GM18511 (cell line): Measurements from ENCODE around the gene WNT11.
A peak's percentile ranks its signal among the peaks of the same experiment; 100 is the strongest.

Experiments used
- ATAC-seq: cut with Tn5 transposase; IDR thresholded peaks from one replicate; pipeline ENCODE4 v1.9.1; 2021; ENCODE audit warnings: mild to moderate bottlenecking, moderate library complexity; ENCODE audit not compliant: unreplicated experiment

WNT11 gene

DNA sequence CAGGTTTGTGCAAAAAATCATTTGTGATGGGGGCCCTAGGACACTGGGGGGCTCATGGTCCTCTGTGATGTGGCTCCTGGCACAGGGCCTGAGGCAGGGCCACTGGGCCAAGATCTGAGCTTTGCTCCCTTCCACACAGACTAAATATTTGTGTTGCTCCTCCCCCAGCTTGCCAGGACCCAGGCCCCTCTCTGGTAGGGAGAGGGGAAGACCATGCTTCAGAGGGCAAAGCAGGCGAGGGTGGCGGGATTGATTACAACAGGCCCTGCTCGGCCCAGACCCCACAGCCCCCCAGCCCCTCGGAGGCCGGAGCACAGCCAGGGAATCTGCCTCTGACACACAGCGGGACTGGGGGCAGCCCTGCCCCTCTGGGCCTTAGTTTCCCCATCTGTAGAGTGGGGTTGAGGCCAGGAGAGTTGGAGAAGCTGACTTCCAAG is 29.0 kb downstream of the WNT11 start:
- no peak for ATAC-seq

DNA sequence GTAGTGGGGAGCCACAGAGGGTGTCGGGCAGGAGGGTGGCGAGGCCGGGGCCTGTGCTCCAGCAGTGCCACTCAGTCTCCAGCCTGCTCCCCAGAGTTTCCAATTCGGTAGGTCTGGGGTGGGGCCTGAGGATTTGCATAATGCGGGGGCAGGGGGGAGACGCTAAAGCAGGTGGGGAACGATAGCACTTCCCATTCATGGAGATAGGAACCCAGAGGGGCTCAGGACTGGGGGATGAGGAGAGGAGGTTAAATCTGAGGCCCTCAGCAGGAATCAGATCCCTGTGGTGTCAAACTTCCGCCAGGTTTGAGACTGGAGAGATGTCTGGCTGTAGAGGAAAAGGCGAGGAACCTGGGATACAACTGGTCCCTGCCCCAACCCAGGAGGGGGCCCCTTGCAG is 29.8 kb downstream of the WNT11 start:
- no peak for ATAC-seq

DNA sequence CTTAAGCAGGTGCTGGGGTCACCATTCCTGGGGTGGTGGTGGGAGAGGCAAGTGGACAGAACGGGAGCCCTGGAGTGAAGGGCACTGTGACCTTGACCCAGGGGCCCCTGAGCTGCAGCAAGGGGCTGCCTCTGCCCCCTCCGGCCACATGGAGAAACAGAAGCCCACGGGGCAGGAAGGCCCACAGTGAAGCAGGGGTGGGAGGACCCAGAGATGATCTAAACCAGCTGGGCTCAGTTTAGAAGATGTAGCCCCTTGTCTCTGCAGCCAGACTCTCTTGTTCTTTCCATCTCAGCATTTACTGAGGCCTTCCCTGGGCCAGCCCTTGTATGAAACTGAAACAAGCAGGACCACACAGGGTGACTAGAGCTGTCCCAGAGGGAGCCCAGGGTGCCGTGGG is 30.5 kb downstream of the WNT11 start:
- ATAC-seq, result no peak

DNA sequence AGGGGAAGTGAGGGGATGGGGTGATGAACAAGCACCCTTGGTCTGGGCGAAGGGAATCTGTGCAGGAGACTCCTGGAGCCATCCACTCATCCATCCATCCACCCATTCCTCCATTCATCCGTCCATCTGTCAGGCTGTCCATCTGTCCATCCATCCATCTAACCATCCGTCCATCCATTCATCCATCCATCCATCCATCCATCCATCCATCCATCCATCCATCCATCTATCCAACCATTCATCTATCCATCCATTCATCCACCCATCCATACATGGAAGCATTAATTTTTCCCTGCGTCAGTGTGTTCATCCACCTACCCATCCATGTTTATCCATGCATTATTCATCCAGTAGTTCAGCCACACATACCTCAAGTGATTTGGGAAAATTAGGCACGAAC is 32.0 kb downstream of the WNT11 start:
- no peak for ATAC-seq

DNA sequence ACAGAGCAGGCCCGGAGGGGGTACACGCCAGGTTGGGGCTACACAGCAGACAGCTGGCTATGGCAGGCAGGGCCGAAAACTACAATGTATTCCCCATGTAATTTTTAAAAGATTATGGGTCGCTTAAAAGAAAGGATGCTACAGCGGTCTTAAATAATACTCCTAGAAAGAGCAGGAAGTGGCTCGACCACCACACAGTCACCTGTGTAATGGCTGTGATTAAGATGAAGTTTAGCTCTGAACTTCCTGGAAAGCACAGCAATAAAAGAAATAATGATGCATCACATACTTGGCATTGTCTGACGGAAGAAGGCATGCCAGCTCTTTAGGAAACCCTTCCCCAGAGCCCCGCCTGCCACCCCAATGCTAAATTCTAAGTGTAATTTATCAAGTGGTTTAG is 32.6 kb downstream of the WNT11 start:
- no peak for ATAC-seq

DNA sequence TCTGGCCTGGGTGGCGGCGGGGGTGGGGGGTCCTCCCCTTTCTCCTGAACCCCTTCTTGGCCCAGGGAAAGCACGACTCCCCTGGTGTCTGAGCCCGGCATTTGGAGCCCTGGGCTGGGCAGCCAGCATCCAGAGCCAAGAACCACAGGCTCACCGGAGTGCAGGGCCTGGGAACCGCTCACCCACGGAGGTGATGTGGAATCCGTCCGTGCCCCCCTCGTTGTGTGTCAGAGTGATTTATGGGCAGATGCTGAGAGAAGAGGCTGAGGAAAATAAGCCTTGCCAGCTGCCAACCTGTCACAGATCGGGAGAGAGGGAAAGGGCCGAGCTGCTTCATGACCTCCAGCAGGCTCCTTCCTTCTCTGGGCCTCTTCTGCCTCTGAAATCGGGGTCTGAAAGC is 33.7 kb downstream of the WNT11 start:
- no peak for ATAC-seq

DNA sequence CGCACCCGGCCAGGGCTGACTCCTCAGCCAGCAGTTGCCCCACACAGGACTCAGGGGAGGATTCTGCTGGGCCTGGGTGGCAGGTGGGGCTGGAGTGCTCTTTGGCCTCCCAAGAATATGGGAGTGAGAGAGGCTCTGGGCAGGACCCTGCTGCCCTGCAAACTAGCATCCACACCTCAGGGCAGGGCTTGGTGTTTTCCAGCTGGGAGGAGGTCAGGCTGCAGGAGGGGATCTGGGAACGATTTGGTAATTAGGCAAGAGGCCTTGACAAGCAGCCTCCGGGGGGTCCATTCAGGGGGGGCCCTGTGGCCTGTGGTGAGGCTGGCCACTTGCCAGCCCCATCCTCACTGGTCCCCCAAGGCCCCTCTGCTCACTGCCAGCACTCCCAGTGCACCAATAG is 35.8 kb downstream of the WNT11 start:
- ATAC-seq, result no peak

DNA sequence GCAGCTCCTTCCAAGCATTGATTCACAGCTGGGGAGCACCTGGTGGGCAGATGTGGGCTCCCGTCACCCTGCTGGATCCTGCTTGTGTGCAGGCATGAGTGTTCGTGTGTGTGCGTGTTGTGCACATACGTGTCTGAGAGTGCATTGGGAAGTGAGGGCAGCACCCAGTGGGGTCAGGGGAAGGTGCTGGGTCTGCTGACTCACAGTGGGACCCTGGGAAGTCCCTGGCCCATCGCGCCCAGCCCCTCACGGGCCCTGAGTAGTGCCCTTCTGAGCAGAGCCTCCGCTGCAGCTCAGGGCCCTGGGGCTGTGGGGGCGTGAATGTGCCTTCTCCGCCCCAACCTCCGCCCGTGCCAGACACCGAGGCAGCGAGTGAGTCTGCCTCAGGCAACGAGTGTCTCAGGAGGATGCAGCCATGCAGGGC is 36.8 kb downstream of the WNT11 start:
- ATAC-seq, result peak; percentile 53

DNA sequence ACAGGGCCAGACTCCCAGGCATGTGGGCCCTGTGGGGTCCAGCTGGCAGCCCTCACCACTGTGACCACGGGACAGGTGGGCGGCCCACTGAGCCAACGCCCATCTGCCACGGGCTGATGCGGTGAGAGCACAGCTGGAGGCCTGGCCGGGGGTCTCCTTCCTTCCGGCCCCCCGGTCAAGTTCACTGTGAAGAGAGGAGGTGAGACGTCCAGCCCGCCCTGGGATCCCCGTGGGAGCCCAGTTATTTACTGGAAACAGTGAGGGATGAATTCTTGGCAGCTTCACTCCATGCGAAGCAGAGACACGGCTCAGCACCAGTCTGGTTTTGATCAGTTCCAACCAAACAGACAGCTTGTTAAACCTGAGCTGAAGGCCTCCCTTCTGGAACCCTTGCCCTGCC is 38.7 kb downstream of the WNT11 start:
- no peak for ATAC-seq

DNA sequence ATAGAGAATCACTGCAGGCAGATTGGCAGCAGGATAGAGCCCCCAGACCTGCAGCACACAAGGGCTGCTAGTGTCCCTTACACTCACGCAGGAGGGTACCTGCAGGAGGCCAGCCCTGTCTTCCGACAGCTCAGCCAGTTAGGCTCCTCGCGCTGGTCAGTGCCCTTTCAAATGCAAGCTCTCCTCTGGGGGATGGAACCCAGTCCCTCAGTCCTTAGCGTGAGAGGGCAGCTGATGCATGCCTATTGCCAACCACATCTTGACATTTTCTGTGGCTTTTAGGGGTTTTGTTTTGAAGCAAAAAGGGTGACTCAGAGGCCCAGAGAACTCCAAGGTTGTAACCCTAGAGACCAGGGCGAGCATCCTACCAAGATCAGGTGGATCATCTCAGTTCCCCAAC is 40.0 kb downstream of the WNT11 start:
- peak; percentile 73 for ATAC-seq

DNA sequence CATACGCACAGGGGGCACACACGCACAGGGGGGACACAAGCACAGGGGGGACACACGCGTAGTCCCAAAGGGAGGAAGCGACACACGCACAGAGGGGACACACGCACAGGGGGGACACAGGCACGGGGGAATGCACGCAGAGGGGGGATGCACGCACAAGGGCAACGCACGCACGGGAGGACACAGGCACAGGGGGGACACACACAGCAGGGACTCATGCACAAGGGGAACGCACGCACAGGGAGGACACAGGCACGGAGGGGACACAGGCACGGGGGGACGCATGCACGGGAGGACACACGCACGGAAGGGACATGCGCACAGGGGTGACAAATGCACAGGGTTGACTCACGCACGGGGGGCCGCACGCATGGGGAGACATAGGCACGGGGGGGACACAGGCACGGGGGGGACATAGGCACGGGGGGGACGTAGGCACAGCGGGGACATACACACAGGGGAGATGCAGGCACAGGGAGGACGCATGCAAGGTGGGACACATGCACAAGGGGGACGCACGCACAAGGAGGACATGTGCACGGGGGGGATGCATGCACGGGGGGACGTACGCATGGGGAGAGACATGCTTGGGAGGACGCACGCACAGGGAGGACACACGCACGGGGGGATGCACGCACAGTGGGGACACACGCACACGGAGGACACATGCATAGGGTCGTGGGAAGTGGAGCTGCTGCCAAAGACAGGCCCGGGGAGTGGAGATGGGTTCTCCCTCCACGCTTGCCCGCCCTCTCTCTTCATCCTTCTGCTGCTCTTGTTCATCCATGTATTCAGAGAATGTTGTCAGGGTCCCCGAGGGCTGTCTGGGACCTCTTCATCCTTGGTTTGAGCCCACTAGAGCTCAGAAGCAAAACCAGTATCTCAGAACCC is 41.2 kb downstream of the WNT11 start:
- ATAC-seq, result no peak

DNA sequence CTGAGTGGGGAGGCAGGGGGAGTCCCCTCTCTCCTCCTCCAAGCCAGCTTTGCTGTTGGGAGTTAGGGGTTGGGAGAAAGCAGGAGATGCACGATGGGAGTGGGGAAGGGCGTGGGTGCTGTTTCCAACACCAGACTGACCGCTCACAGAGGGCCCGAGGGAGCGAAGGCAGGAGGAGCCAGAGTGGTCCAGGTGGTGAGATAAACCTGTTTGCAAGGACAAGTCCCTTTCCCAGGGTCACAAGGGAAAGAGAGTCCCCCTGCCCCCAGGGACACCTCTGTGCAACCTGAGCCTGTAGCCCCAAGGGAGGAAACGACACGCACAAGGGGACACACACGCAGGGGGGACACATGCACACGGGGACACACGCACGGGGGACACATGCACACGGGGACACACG is 42.2 kb downstream of the WNT11 start:
- ATAC-seq, result no peak

DNA sequence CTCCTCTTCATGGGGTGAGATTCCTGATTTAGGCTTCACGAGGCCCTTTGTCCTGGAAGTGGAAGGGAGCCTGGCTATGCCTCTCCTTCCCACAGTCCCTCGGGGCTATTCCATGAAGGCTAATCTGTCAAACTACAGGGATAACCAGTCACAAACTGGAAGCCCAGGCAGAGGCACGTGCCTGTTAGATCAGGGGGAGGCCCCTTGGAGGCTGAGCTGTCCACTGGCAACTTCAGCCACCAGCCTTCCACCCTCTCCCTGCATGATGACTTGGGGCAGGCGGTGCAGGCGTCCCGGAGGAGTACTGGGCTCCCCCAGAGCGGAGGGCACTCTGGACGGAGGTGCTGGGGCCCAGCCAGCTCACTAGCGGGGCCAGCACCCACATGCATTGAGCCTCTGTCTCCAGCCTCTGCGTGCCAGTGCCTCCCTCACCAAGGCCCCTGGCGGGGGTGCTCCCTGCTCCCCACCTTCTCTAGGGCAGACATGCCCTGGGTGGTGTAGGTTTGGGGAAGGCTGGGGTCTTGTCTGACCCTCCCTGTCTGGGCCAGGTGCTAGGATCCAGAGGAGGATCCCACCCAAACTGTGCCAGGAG is 42.9 kb downstream of the WNT11 start:
- ATAC-seq, result no peak

DNA sequence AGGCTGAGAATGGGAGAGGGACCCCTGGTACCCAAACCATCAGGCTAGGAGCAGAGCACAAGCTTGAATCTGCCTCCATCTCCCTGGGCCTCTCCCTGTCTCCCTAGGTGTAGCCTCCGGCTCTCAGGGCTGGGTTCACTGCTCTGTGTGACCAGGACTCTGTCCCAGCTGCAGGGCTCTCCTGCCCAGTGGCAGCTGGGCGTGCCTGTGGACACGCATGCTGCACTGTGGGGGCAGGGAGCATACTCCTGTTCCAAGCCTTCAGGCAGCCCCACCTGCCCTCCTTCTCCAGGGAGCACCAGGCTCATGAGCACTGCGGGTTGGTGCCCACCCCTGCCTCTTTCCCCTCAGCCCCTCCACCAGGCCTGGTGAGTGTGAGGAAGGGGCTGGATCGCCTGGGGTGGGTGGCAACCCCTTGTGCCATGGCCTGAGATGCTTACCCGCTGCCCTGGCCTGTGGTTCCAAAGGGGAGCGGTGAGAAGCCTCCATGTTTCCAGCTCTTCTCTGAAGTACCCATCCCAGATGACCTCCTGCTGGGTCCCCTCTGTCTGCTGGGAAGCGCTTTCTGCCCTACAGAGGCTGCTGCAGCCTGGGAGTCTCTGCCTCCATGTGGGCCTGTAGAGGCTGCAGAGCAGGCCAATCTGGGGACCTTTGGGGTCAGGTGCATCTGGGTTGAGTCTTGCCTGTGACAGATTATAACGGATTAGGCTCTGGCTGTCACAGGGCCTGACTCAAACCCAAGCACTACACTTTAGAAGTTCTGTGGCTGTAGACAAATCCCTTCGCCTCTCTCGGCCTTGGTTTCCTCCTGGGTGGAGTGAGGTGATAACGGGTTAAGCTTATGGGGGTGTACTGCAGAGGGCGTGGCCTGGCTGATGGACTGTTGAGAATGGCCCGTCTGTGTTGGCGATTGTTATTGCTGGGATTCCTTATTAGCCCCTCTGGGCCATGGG is 43.7 kb downstream of the WNT11 start:
- no peak for ATAC-seq

DNA sequence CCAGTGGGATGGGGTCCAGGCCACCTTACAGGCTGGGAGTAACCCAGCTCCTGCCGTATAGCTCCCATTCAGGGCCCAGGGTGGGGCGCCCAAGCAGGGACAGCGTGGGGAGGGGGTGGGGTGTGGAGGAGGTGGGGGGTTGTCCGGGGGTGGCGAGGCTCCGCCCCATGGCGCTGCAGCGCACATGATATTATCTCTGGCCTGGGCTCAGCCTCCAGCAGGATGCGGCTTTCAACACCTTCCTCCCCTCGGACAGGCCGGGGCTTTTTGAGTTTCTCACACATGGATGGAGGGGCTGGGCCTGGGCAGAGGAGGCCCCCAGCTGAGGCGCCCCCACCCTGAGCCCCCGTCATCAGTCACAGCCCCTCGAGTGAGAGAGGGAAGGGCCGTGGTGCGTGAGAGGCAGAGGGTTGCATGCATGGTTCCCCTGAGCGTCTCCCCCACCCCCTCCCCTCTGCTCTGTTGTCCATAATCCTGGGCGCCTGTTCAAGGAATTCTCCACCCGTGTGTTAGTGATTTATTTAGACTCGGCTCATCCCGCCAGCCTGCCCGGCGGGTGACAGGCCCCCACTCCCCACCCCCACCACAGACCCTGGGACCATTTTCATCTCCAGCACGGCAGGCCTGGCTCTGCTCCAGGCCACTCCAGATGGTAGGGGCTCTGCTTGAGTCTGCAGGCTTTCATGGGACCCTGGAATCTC is 44.9 kb downstream of the WNT11 start:
- peak; percentile 70 for ATAC-seq

DNA sequence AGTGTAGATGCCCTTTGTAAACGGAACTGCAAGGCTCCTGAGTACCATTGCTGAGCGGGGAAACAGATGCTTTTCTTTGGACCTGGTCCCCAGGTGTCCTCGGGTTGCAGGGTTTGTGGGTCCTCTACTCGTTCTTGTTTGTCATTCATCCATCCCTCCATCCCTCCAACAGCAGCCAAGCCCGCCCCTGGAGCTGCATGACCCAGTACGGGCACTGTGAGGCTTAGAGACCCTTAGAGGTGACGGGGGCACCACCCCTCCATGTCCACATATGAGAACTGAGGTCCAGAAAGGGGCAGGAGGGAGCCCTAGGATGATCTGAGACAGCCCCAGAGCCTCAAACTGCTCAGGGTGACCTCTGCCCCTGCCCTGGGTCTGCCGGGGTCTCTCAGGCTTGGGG is 45.4 kb downstream of the WNT11 start:
- ATAC-seq, result peak; percentile 7

DNA sequence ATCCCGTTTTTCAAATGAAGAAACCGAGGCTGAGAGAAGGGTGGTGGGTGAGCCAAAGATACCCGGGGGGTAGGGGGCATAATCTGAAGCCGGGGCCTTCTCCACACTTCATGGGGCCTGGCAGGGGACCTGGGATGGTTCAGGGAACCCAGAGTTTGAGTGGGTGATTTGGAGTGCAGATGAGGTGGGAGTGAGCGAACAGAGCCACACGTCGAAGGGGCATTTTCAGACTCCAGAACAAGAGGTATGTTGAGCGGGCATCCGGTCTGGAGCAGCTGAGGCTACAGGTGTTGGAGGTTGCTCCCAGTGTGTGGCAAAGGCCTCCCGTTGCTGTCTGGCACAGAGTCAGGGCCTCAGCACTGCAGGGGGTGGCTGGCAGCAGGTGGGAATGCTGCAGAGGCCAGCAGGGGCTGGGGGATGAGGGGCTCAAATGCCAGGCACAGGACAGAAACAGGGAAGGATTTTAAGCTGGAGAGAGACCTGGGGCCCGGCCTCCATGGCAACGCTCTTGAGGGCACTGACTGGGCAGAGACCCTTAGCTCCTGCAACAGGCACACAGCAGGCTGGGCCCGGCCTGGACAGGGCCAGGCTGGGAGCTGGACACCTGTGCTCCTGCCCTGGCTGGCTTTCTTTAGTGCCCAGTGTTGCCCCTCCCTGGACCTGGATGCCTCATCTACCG is 46.2 kb downstream of the WNT11 start:
- no peak for ATAC-seq

DNA sequence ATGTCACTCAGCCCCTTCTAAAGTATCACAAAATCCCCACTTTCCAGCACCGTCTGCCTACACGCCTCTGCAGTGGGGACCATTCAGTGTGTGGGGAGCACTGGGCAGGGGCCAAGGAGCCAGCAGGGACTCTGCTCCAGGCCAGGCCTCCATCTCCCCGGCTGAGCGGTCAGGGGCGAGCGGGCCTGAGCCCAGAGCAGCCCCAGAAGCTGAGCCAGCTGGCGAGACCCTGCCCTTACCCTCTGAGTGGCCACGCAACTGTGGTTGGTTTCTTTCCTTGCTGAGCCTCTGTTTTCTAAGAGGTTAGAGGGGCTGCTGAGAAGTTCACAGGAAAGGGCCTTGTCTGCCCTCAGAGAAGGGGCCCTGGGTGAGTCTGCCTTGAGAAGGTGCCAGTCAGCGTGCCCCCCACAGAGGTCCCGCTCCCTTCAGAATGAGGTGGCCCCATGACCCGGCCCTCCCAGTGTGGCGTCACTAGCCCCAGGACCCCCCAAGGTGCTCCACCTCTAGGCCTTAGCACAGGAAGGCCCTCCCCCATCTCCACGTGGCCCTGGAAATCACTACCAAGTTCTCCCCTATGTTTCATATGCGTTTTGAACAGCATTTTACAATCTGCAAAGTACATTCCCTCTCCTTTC is 46.9 kb downstream of the WNT11 start:
- ATAC-seq, result no peak

DNA sequence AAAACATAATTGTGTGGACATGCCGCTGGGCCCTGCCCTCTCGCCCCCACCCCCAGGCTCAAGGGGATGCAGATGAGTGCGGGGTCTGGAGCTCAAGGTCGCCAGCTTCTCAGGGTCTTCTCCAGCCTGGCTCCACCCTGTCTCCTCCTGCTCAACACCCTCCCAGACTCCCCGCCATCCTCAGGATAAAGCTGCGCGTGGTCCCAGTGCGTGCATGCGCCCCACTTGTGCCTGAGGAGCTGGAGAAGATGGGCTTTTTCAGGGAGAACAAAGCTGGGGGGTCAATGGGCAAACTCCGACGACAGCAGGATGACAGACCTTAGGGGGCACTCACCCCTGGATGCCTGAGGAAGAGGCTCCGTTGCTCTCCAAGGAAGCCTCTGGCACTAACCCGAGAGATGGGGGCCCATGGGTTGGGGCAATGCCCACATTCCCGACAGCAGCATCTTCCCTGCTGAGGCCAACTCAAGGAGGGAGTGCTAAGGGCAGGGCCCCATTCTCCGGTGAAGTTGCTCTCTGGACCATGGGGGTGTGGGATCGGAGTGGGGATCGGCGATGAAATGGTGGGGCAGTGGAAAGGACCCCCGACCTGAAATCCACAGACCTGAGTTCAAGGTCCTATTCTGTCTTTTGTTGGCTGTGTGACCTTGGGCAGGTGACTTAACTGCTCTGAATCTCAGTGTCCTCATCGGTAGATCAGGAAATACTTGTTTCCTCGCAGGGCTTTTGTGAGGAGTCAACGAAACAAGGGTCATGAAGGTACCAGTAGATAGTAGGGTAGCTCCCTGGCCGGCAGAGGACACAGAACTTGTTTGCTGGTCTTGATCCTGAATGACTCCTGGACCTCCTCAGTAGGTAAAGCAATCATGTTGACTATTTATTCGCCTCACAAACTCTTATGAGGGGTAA is 47.7 kb downstream of the WNT11 start:
- no peak for ATAC-seq
